ENCODE results near the gene MELTF. TPM values are rescaled to one million over a fixed set of nuclear protein-coding genes. Genes with fewer than 3 reads are reported as not detected.

The MELTF gene
- total RNA-seq, 1 experiment from 2014 or later = 1.7 TPM

GRCh38 chr3:196998966-196999760, 30.5 kb downstream of the MELTF start:
- Histone ChIP-seq H3K36me3 (no peaks in the 10 kb centered on the region; the same call in 1 of the 2 replicates), H3K27ac (no peak overlapping the region), H3K27me3 (replicated peaks) (no peaks in the 10 kb centered on the region)

DNA sequence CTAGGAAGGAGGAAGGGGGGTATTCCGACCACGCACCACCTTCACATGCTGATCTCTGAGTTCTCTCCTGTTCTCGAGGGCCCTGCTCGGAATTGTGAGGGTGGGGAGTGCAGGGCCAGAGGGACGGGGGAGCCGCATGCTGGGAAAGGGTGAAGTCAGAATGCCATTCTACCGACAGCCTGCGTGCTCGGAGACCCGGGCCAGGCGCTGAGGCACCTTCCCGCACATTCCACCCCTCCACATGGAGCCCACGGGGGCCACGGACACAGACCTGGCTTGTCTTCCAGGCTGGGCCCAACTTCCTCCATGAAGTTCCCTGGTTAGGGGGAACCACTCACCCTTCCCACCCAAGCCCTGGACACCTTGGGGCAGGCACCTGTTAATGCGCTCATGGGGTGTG, 32.3 kb downstream of the MELTF start:
- Histone ChIP-seq H3K4me3 (no peak overlapping the region), H3K27me3 (replicated peaks) (no peaks in the 10 kb centered on the region), H3K27ac (no peak overlapping the region), H3K9me3 (replicated peaks) (no peaks in the 10 kb centered on the region), H3K4me1 (replicated peaks) (no peaks in the 10 kb centered on the region), H3K36me3 (no peaks in the 10 kb centered on the region)
- no peak for DNase-seq (ENCODE audit: low read depth in 1 of 2, low spot score in 2 of 2)

More at GRCh38 chr3:196998966-196999760, 30.5 kb downstream of the MELTF start:
- peaks cover 13% of the 10 kb centered on the region for H3K4me1 ChIP-seq (replicated peaks)
- DNase-seq (ENCODE audit: low read depth in 1 of 2, low spot score in 2 of 2) = no peak
- no peaks in the 10 kb centered on the region for H3K9me3 ChIP-seq (replicated peaks)
- no peak overlapping the region for H3K4me3 ChIP-seq

DNA sequence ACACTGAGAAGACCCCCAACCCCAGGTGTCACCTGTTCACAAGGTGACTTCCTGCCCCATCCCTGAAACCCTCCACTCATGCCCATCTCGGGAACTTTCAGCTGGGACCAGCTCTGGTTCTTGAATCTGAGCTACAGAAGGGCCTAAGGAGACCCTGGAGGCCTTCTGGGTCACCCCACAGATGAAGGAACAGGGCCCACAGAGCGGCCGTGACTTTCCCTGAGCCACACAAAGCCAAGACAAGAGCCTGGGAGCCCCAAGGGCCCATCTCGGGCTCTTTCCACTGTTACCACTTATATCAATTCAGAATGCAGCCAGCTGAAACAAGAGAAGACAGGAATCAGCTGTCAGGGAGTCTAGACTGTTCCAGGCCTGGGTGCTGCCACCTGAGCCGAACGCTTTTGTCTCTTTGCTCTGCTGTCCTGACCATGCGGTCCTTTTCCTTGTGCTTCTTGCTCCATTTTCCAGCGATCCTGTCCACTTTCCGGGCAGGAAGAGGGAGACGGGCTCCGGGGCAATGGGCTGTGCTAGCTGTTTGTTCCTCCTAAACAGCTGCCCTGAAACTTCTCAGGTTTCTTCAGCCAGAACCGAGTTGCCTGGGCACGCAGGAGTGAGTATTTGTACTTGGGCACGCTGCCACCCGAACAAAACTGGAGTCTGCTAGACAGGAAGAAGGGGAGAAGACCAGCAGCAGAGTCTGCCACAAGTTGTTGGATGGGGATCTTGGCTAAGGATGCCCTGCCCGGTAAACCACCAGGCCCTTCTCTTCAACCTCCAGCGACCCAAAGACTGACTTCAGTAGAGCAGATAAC, 33.0 kb downstream of the MELTF start:
- H3K27me3 ChIP-seq (replicated peaks) = no peaks in the 10 kb centered on the region
- H3K4me3 ChIP-seq = no peak overlapping the region
- no peaks in the 10 kb centered on the region for H3K4me1 ChIP-seq (replicated peaks)
- DNase-seq (ENCODE audit: low read depth in 1 of 2, low spot score in 2 of 2) = no peak
- H3K9me3 ChIP-seq (replicated peaks) = no peaks in the 10 kb centered on the region
- no peaks in the 10 kb centered on the region for H3K36me3 ChIP-seq
- H3K27ac ChIP-seq = no peak overlapping the region

- no peaks in the 10 kb centered on the region for H3K27me3 ChIP-seq (replicated peaks)
- no peak overlapping the region for H3K27ac ChIP-seq
- H3K4me3 ChIP-seq = no peak overlapping the region
- no peaks in the 10 kb centered on the region for H3K4me1 ChIP-seq (replicated peaks)
- no peak for DNase-seq (ENCODE audit: low read depth in 1 of 2, low spot score in 2 of 2)
- no peaks in the 10 kb centered on the region for H3K36me3 ChIP-seq
- no peaks in the 10 kb centered on the region for H3K9me3 ChIP-seq (replicated peaks)
These were observed 33.8 kb downstream of the MELTF start for GRCh38 chr3:196995646-196996355.

- Histone ChIP-seq H3K27me3 (replicated peaks) (no peaks in the 10 kb centered on the region), H3K4me1 (replicated peaks) (no peaks in the 10 kb centered on the region), H3K9me3 (replicated peaks) (no peaks in the 10 kb centered on the region), H3K4me3 (no peak overlapping the region), H3K27ac (no peak overlapping the region), H3K36me3 (no peaks in the 10 kb centered on the region)
- no peak for DNase-seq (ENCODE audit: low read depth in 1 of 2, low spot score in 2 of 2)
These were observed 34.6 kb downstream of the MELTF start for GRCh38 chr3:196995027-196995426.

DNA sequence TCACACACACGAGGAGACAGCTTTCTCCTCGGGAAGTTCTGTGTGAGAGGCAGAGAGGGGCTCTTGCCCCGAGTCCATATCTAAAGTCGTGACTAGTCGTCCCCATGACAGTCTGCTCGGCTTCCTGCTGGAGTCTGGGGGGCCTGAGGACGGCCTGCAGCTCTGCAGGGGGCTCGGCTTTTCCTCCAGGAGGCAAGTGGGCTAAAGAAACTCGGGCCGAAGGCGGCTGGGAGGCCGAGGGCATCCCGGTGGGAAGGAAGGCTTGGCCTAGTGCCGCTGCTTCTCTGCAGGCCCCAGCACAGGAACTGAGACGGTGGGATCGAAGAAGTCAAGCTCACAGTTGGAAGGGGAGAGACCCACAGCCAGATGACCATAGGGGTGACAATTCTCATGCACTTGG, 35.6 kb downstream of the MELTF start:
- no peak overlapping the region for H3K27ac ChIP-seq
- H3K36me3 ChIP-seq = no peaks in the 10 kb centered on the region
- no peak overlapping the region for H3K4me3 ChIP-seq
- H3K4me1 ChIP-seq (replicated peaks) = no peaks in the 10 kb centered on the region
- H3K27me3 ChIP-seq (replicated peaks) = no peaks in the 10 kb centered on the region
- no peaks in the 10 kb centered on the region for H3K9me3 ChIP-seq (replicated peaks)
- no peak for DNase-seq (ENCODE audit: low read depth in 1 of 2, low spot score in 2 of 2)

- H3K9me3 ChIP-seq (replicated peaks) = no peaks in the 10 kb centered on the region
- DNase-seq (ENCODE audit: low read depth in 1 of 2, low spot score in 2 of 2) = no peak
- no peaks in the 10 kb centered on the region for H3K4me1 ChIP-seq (replicated peaks)
- no peaks in the 10 kb centered on the region for H3K36me3 ChIP-seq
- no peak overlapping the region for H3K4me3 ChIP-seq
- H3K27ac ChIP-seq = no peak overlapping the region
- H3K27me3 ChIP-seq (replicated peaks) = no peaks in the 10 kb centered on the region
These were observed 37.1 kb downstream of the MELTF start for GRCh38 chr3:196992461-196993065.

GRCh38 chr3:196991581-196992460, 37.8 kb downstream of the MELTF start:
- H3K9me3 ChIP-seq (replicated peaks) = no peaks in the 10 kb centered on the region
- no peaks in the 10 kb centered on the region for H3K36me3 ChIP-seq
- no peak for DNase-seq (ENCODE audit: low read depth in 1 of 2, low spot score in 2 of 2)
- no peak overlapping the region for H3K4me3 ChIP-seq
- H3K4me1 ChIP-seq (replicated peaks) = no peaks in the 10 kb centered on the region
- no peak overlapping the region for H3K27ac ChIP-seq
- H3K27me3 ChIP-seq (replicated peaks) = no peaks in the 10 kb centered on the region

DNA sequence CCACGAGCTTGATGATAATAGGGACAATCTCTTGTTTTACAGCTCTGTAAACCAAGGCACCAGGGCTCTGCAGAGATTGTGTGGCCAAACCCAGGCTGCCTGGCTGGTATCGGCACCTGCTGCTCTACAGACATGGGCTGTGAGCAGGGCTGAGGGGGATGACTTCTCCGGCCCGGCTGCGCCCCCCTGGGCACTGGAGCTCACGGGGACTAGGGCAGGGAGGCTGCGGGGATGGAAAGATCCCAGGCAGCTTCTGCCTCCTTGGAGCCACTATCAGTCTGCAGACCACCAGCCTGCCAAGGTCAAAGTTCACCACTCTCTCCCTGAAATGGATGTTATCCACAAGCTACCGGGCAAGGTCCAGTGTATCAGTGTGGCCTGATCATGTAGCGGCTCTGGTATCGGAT, 39.0 kb downstream of the MELTF start:
- Histone ChIP-seq H3K27ac (no peak overlapping the region), H3K27me3 (replicated peaks) (no peaks in the 10 kb centered on the region), H3K4me1 (replicated peaks) (no peaks in the 10 kb centered on the region), H3K4me3 (no peak overlapping the region), H3K36me3 (no peaks in the 10 kb centered on the region), H3K9me3 (replicated peaks) (no peaks in the 10 kb centered on the region)
- no peak for DNase-seq (ENCODE audit: low read depth in 1 of 2, low spot score in 2 of 2)

- no peak for DNase-seq (ENCODE audit: low read depth in 1 of 2, low spot score in 2 of 2)
- Histone ChIP-seq H3K4me3 (no peak overlapping the region), H3K27ac (no peak overlapping the region), H3K27me3 (replicated peaks) (no peaks in the 10 kb centered on the region), H3K4me1 (replicated peaks) (no peaks in the 10 kb centered on the region), H3K9me3 (replicated peaks) (no peaks in the 10 kb centered on the region), H3K36me3 (no peaks in the 10 kb centered on the region)
These were observed 39.8 kb downstream of the MELTF start for GRCh38 chr3:196989721-196990262.

DNA sequence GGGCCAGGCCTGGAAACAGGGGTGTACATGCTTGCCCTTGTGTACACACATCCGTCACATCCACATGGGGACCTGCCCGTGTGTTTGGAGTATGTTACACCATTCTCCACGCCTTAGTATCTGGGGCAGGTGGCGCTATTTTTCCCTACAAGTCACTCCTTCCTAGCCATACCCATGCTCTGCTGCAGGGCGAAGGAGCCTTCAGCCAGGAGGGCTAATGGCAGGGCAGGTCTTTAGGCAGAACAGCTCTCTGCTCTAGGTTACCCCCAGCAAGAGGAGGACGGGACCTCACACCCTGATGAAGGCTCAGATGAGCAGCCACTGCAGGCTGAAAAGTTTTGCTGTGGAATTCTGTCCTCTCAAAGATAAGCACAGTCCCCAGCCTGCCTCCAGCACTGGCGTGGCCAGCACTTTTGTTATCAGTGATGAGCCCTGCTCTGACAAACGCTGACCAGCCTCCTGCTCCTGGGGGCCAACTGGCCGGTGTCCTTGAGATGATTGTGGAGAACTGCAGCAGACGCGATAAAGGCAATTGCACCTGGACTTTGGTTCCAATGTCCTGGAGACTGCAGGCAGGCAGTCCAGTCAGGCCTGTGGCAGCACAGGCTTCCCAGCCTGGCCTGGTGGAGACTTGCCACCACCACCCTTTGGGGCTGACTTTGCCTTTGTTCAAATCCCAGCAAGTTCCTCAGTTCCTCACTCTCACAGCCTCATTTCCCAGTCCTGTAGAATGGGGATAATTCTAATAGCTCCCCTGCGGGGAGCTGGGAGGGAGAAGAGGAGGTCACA, 41.2 kb downstream of the MELTF start:
- H3K9me3 ChIP-seq (replicated peaks) = peaks cover under 1% of the 10 kb centered on the region; the same call in 1 of the 2 replicates
- DNase-seq (ENCODE audit: low read depth in 1 of 2, low spot score in 2 of 2) = no peak
- H3K27me3 ChIP-seq (replicated peaks) = no peaks in the 10 kb centered on the region
- no peak overlapping the region for H3K4me3 ChIP-seq
- no peaks in the 10 kb centered on the region for H3K36me3 ChIP-seq
- no peaks in the 10 kb centered on the region for H3K4me1 ChIP-seq (replicated peaks)
- H3K27ac ChIP-seq = no peak overlapping the region

- Histone ChIP-seq H3K4me3 (no peak overlapping the region), H3K4me1 (replicated peaks) (no peaks in the 10 kb centered on the region)
- DNase-seq (ENCODE audit: low read depth in 1 of 2, low spot score in 2 of 2) = no peak
These were observed 42.6 kb downstream of the MELTF start for GRCh38 chr3:196987022-196987421.

More at GRCh38 chr3:196987022-196987421, 42.6 kb downstream of the MELTF start:
- Histone ChIP-seq H3K9me3 (replicated peaks) (peaks cover 4% of the 10 kb centered on the region; the same call in 1 of the 2 replicates), H3K36me3 (no peaks in the 10 kb centered on the region), H3K27ac (no peak overlapping the region), H3K27me3 (replicated peaks) (no peaks in the 10 kb centered on the region; the same call in 1 of the 2 replicates)
